Trophoblast cell (in vitro differentiated cells and primary cell): ENCODE data around the gene ZNF680.
A peak's percentile ranks its signal among the peaks of the same experiment; 100 is the strongest.

Source experiments
- DNase-seq, 2 donors: peaks; one replicate each; pipeline ENCODE4 v3.0.0-alpha.2; 2016
- H2AFZ ChIP-seq: 2 replicates; pipeline ENCODE4 v1.6.1; 2013; ENCODE audit warnings: low read length, moderate library complexity, mild to moderate bottlenecking; ENCODE audit not compliant: insufficient read depth, poor library complexity
- H2AK5ac ChIP-seq: 2 replicates; pipeline ENCODE4 v1.6.1; 2013; ENCODE audit warnings: mild to moderate bottlenecking, low read length
- H2BK120ac ChIP-seq: 2 replicates; pipeline ENCODE4 v1.6.1; 2013; ENCODE audit warnings: low read length, mild to moderate bottlenecking, moderate library complexity; ENCODE audit not compliant: insufficient read depth, poor library complexity
- H2BK12ac ChIP-seq: 2 replicates; pipeline ENCODE4 v1.6.1; 2013; ENCODE audit warnings: mild to moderate bottlenecking, low read length, moderate library complexity
- H2BK5ac ChIP-seq: 2 replicates; pipeline ENCODE4 v1.6.1; 2013; ENCODE audit warnings: low read length, low read depth, moderate library complexity, mild to moderate bottlenecking; ENCODE audit not compliant: poor library complexity
- H3K14ac ChIP-seq: 2 replicates; pipeline ENCODE4 v1.6.1; 2013; ENCODE audit warnings: mild to moderate bottlenecking, low read length
- H3K18ac ChIP-seq: 2 replicates; pipeline ENCODE4 v1.6.1; 2013; ENCODE audit warnings: mild to moderate bottlenecking, low read length
- H3K23ac ChIP-seq: 2 replicates; pipeline ENCODE4 v1.6.1; 2013; ENCODE audit warnings: low read length
- H3K27ac ChIP-seq: 2 replicates; pipeline ENCODE4 v1.5.1; 2013; ENCODE audit warnings: low read depth, mild to moderate bottlenecking, inconsistent platforms, low read length, moderate library complexity
- H3K27me3 ChIP-seq: 2 replicates; pipeline ENCODE4 v1.6.1; 2013; ENCODE audit warnings: inconsistent platforms, mild to moderate bottlenecking, low read length, moderate library complexity; ENCODE audit not compliant: insufficient read depth
- H3K36me3 ChIP-seq, 2 experiments: 1 replicate in 1 of 2; 2 replicates in 1 of 2; pipeline ENCODE4 v1.6.1; 2013; ENCODE audit warnings: low read length in 2 of 2, mild to moderate bottlenecking in 2 of 2, moderate library complexity in 1 of 2; ENCODE audit not compliant: insufficient read depth in 2 of 2, control insufficient read depth in 1 of 2
- H3K4ac ChIP-seq: 2 replicates; pipeline ENCODE4 v1.6.1; 2013; ENCODE audit warnings: low read depth, mild to moderate bottlenecking, low read length, moderate library complexity
- H3K4me1 ChIP-seq, 2 experiments: 1 replicate in 1 of 2; 2 replicates in 1 of 2; pipeline ENCODE4 v1.6.1; 2013; ENCODE audit warnings: low read length in 2 of 2, mild to moderate bottlenecking in 2 of 2, moderate library complexity in 1 of 2; ENCODE audit not compliant: insufficient read depth in 2 of 2, control insufficient read depth in 1 of 2
- H3K4me2 ChIP-seq: 2 replicates; pipeline ENCODE4 v1.6.1; 2013; ENCODE audit warnings: inconsistent platforms, mild to moderate bottlenecking, low read length, moderate library complexity
- H3K4me3 ChIP-seq: 2 replicates; pipeline ENCODE4 v1.5.1; 2013; ENCODE audit warnings: mild to moderate bottlenecking, low read depth, low read length, inconsistent platforms
- H3K79me1 ChIP-seq: one replicate; pipeline ENCODE4 v1.6.1; 2013; ENCODE audit warnings: low read length
- H3K79me2 ChIP-seq: 2 replicates; pipeline ENCODE4 v1.6.1; 2013; ENCODE audit warnings: low read length, mild to moderate bottlenecking; ENCODE audit not compliant: control insufficient read depth, insufficient read depth, poor library complexity
- H3K9ac ChIP-seq: 2 replicates; pipeline ENCODE4 v1.6.1; 2013; ENCODE audit warnings: mild to moderate bottlenecking, low read length
- H3K9me3 ChIP-seq: 2 replicates; pipeline ENCODE4 v1.6.1; 2013; ENCODE audit warnings: low read depth, mild to moderate bottlenecking, control low read depth, inconsistent platforms, low read length; ENCODE audit not compliant: insufficient read depth
- H4K12ac ChIP-seq: 2 replicates; pipeline ENCODE4 v1.6.1; 2013; ENCODE audit warnings: low read depth, mild to moderate bottlenecking, low read length, moderate library complexity
- H4K8ac ChIP-seq: 2 replicates; pipeline ENCODE4 v1.6.1; 2013; ENCODE audit warnings: low read depth, mild to moderate bottlenecking, low read length, moderate library complexity
- H4K91ac ChIP-seq: one replicate; pipeline ENCODE4 v1.6.1; 2013; ENCODE audit warnings: low read depth, mild to moderate bottlenecking, low read length, moderate library complexity
- WGBS: extraction: QIAGEN DNeasy Blood & Tissue Kit; methylation state at CpG from one replicate; pipeline ENCODE4 v1.1.7; 2013; ENCODE audit warnings: missing lambda C conversion rate; ENCODE audit not compliant: insufficient read length, insufficient coverage; ENCODE audit errors: extremely low coverage; 5-methylcytosine and 5-hydroxymethylcytosine counted together

The ZNF680 gene

GRCh38 chr7:64562256-64562625 lies 630 bp downstream of the ZNF680 start:
- Histone ChIP-seq H3K79me2 (no peaks in the 10 kb centered on the region), H3K4me3 (peak overlapping the region; percentile 84), H3K23ac (no peak overlapping the region), H3K14ac (no peak overlapping the region), H2BK120ac (no peak overlapping the region), H3K18ac (no peak overlapping the region), H3K27ac (no peak overlapping the region), H2AFZ (no peak overlapping the region), H2BK12ac (no peak overlapping the region), H3K9me3 (peaks cover 4% of the 10 kb centered on the region), H3K79me1 (no peaks in the 10 kb centered on the region), H3K4me1 (no peaks in the 10 kb centered on the region), H3K4me2 (peak overlapping the region; percentile 46), H4K91ac (no peak overlapping the region), H3K4ac (no peak overlapping the region), H3K27me3 (no peaks in the 10 kb centered on the region), H4K8ac (no peak overlapping the region), H4K12ac (no peak overlapping the region), H2BK5ac (no peak overlapping the region), H3K9ac (peak overlapping the region; percentile 39), H3K36me3 (no peaks in the 10 kb centered on the region), H2AK5ac (no peak overlapping the region)
- no CpG with 5 or more reads among the region's 4 CpGs for WGBS
- peak in 1 of 2 donors; percentile 32 for DNase-seq

DNA sequence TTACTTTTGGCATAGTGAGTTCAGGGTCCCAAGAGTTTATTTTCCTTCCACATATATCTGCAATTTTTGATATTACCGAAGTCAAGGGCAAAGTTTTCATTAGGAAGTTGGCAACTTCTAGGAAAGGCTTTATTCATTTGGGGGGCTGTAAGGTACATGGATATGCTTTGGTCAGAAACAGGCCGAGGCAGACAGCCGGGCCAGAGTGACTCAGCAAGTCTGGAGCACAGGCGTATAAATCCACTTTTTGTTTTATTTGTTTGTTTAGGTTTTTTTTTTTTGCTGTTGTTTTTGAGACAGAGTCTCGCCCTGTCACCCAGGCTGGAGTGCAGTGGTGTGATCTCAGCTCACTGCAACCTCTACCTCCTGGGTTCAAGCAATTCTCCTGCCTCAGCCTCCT lies 3.7 kb downstream of the ZNF680 start:
- WGBS, result no CpG with 5 or more reads among the region's 5 CpGs
- Histone ChIP-seq H3K79me1 (no peaks in the 10 kb centered on the region), H3K27me3 (no peaks in the 10 kb centered on the region), H3K4me2 (no peak overlapping the region), H3K4me1 (no peaks in the 10 kb centered on the region), H3K18ac (no peak overlapping the region), H2BK5ac (no peak overlapping the region), H4K91ac (no peak overlapping the region), H3K79me2 (no peaks in the 10 kb centered on the region), H4K12ac (no peak overlapping the region), H3K27ac (no peak overlapping the region), H2BK120ac (no peak overlapping the region), H3K23ac (no peak overlapping the region), H4K8ac (no peak overlapping the region), H3K36me3 (no peaks in the 10 kb centered on the region), H3K14ac (no peak overlapping the region), H2AFZ (no peak overlapping the region), H2BK12ac (no peak overlapping the region), H3K4ac (no peak overlapping the region), H2AK5ac (no peak overlapping the region), H3K9ac (no peak overlapping the region), H3K9me3 (peaks cover 4% of the 10 kb centered on the region), H3K4me3 (no peak overlapping the region)
- no peak for DNase-seq

DNA sequence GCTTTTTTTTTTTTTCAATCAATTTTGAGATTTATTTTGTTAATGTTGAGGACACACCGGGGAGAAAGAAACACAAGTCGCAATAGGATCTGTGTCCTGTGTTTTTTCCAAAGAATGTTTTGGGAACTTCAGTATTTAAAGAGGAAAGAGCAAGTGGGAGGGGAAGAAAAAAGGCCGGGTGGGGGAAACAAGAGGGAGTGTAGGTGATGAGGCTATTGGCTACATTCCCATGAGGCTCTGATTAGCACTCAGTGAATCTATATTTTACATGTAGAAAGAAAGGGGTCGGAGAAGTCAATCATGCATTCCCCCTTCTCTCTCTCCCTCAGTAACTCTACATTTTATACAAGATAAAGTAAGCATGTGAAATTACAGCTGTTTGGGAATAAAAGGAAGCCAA lies 4.1 kb downstream of the ZNF680 start:
- no peak overlapping the region for H4K8ac ChIP-seq
- H2AK5ac ChIP-seq, result no peak overlapping the region
- H2AFZ ChIP-seq, result no peak overlapping the region
- H3K14ac ChIP-seq, result no peak overlapping the region
- no peaks in the 10 kb centered on the region for H3K79me2 ChIP-seq
- H3K9me3 ChIP-seq, result peaks cover 4% of the 10 kb centered on the region
- no peak overlapping the region for H3K23ac ChIP-seq
- H3K4me1 ChIP-seq, result no peaks in the 10 kb centered on the region
- no peak overlapping the region for H3K27ac ChIP-seq
- H3K9ac ChIP-seq, result no peak overlapping the region
- H2BK120ac ChIP-seq, result no peak overlapping the region
- no peak overlapping the region for H3K18ac ChIP-seq
- no peaks in the 10 kb centered on the region for H3K79me1 ChIP-seq
- H3K4ac ChIP-seq, result no peak overlapping the region
- no CpG with 5 or more reads among the region's 4 CpGs for WGBS
- no peak overlapping the region for H2BK5ac ChIP-seq
- no peak for DNase-seq
- no peak overlapping the region for H4K12ac ChIP-seq
- no peaks in the 10 kb centered on the region for H3K27me3 ChIP-seq
- no peak overlapping the region for H2BK12ac ChIP-seq
- H3K4me2 ChIP-seq, result no peak overlapping the region
- H3K36me3 ChIP-seq, result no peaks in the 10 kb centered on the region
- no peak overlapping the region for H4K91ac ChIP-seq
- no peak overlapping the region for H3K4me3 ChIP-seq

- H2BK120ac ChIP-seq, result no peak overlapping the region
- no CpG with 5 or more reads among the region's 1 CpG for WGBS
- H3K23ac ChIP-seq, result no peak overlapping the region
These were observed 4.6 kb downstream of the ZNF680 start for GRCh38 chr7:64558323-64558705.

More at GRCh38 chr7:64558323-64558705, 4.6 kb downstream of the ZNF680 start:
- Histone ChIP-seq H2BK12ac (no peak overlapping the region), H3K79me1 (no peaks in the 10 kb centered on the region), H3K9me3 (peaks cover 4% of the 10 kb centered on the region), H3K9ac (no peak overlapping the region), H3K4me2 (no peak overlapping the region), H3K18ac (no peak overlapping the region), H3K27me3 (no peaks in the 10 kb centered on the region), H4K12ac (no peak overlapping the region), H3K4me3 (no peak overlapping the region), H2AK5ac (no peak overlapping the region), H3K79me2 (no peaks in the 10 kb centered on the region), H3K27ac (no peak overlapping the region), H4K91ac (no peak overlapping the region), H3K14ac (no peak overlapping the region), H2AFZ (no peak overlapping the region), H3K36me3 (no peaks in the 10 kb centered on the region), H4K8ac (no peak overlapping the region), H3K4ac (no peak overlapping the region), H3K4me1 (no peaks in the 10 kb centered on the region), H2BK5ac (no peak overlapping the region)
- DNase-seq, result no peak
